Globus pallidus (tissue), 1 donor: Measurements from ENCODE around the gene KCNK13.
"Not testable (repeated sequence)": the region's sequence is repeated elsewhere in the genome, so short reads cannot be mapped to it uniquely, and the experiment has no call there.

Experiments
- DNase-seq: peaks from one replicate; pipeline ENCODE4 v3.0.0-alpha.2; 2015; ENCODE audit warnings: low spot score

The KCNK13 gene

GRCh38 chr14:90193925-90194324 is 132.1 kb downstream of the KCNK13 start:
- DNase-seq, result no peak

- no peak for DNase-seq
Observed at GRCh38 chr14:90194706-90195105, 132.9 kb downstream of the KCNK13 start.

- DNase-seq, result no peak
Observed at GRCh38 chr14:90198541-90199060, 136.8 kb downstream of the KCNK13 start.

- not testable (repeated sequence) for DNase-seq
Observed at GRCh38 chr14:90200546-90200945, 138.8 kb downstream of the KCNK13 start.

GRCh38 chr14:90201344-90201743 is 139.6 kb downstream of the KCNK13 start:
- DNase-seq, result no peak

- no peak for DNase-seq
Observed at GRCh38 chr14:90204516-90204915, 142.7 kb downstream of the KCNK13 start.

- DNase-seq, result no peak
Observed at GRCh38 chr14:90213099-90213748, 151.4 kb downstream of the KCNK13 start.

GRCh38 chr14:90228478-90228877 is 166.7 kb downstream of the KCNK13 start:
- no peak for DNase-seq

- DNase-seq, result not testable (repeated sequence)
Observed at GRCh38 chr14:90229942-90230341, 168.1 kb downstream of the KCNK13 start.
